DMS153 (cell line): ENCODE measurements around the gene GRIN1.
A peak's percentile ranks its signal among the peaks of the same experiment; 100 is the strongest.

Experiments used
- DNase-seq: peaks from one replicate; lab custom pipeline; 2025; lab: John Stamatoyannopoulos, UW

Gene GRIN1

DNA sequence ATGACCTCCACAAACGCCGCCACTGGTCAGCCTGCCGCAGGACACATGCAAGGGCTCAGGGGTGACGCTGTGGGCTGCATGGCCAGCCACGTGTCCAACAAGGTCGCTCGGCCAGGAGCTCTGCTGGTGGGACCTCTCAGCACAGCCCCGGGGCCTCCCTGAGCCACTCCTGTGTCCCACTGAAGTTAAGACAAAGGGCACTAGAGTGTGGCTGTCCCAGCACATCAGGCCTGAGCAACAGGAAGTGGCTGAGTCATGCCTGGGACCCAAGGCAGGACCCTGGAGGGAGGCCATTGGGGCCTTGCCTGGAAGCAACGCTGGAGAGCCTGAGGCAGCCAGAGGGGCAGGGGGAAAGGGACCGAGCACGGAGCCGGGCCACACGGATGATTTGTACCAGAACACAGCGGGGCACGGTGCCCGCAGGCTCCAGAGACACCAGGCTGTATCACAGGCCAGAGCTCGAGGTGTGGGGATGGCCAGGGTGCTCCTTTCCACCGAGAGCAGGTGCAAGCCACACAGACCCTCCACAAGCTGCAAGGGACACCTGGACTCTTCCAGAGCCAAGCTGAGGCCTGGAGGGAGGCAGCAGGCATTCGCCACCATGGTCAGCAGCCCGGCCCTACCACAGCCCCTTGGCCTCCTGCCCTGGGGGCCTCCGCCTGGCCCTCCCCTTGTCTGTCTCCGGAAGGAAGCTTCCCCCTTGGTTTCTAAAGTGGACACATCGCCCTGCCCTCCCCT, 39.4 kb downstream of the GRIN1 start:
- DNase-seq = no peak

DNA sequence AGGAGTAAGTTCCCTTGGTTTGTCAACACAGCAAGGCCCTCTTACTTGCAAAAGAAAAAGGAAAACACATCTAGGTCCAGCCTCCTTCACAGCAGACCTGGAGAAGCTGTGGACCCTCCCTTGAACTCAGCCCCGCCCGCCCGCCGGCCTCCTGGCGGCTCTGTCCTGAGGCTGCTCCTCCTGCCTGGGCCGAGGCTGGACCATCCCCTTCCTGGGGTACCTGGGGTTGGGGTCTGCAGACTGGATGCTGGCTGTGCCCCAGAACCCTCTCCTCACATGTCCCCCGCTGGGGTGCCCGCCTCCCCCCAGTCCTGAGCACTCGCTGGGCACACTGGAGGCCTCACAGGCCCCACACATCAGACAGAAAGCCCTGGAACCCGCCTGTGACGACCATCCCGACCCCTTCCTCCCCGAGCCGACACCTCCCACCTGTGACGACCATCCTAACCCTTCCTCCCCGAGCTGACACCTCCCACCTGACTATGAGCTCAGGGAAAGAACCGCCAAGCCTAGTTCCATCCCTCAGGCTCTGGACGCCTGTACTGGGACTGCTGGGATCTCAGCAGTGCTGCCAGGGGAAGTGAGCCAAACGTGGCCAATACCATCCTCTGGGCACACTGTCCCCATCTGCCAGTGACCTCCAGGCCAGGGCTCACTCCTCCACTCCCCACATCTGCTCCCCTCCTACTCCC, 40.1 kb downstream of the GRIN1 start:
- no peak for DNase-seq

DNA sequence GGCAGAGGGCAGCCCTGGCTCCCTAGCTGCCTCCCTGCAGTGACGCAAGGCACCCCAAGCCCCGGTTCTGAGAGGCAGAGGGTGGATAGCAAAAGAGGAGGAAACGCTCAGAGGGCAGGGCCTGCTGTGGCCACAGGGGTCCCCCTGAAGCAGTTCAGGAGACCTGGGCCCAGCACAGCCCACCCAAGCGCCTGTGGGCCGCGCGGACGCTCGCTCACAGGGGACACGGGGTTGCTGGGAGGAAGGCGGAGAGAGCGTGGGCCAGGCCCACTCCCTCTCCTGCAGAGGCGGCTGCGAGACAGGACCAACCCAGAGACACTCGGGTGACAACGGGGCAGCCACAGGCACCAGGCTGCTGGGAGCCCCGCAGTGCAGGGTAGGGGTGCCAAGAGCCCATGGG, 40.8 kb downstream of the GRIN1 start:
- DNase-seq = no peak

DNA sequence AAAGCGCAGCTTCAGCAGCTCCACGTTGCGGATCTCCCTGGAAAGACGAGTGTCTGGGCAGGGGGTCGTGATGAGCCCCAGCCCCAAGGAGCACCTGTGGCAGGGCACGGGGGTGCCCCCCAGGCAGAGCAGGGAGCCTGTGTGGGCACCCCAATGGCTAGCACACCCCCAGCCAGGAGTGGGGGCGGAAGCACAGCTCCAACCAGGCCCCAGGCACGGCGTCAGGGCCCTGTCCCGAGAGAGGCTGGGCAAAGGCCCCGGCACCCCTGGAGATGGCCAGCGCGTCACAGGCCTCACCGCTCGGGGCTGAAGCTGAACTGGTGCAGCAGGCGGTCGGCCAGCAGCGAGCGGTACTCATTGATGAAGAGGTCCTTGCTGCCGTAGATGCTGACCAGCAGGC, 41.5 kb downstream of the GRIN1 start:
- DNase-seq = no peak

DNA sequence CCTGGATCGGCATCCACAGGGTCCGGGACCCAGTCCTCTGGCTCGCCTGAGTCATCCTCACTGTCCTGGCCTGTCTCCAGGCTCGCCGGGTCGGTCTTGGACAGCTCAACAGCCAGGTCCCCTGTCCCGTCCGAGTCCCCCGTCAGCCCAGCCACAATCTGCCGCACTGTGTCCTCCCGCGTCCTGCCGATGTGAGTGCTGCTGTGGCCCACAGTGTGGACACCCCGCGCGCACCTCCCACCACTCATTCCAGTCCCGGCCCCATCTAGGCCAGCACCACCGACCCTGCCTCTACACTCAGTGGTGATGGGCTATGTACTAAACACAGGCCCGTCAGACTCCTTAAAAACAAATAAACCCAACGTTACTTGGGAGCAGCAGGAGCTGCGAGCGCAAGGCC, 42.7 kb downstream of the GRIN1 start:
- no peak for DNase-seq

DNA sequence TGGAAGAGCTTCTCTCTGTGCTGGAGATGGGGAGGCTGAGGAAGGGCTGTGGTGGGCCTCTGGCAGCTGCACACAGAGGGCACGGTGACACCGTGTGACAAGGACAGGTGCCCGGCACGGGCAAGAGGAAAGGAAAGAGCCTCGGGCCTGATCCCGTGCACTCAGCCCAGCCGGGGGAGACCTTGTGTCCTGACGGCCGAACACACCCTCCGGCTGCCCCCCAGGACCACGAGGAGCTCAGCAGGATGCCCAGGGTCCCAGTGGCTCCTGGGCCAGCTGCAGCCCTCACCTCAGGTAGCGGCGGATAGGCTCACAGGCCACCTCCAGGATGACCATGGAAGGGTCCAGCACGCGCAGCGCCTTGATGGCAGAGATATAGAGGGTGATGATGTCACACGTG, 43.9 kb downstream of the GRIN1 start:
- no peak for DNase-seq

DNA sequence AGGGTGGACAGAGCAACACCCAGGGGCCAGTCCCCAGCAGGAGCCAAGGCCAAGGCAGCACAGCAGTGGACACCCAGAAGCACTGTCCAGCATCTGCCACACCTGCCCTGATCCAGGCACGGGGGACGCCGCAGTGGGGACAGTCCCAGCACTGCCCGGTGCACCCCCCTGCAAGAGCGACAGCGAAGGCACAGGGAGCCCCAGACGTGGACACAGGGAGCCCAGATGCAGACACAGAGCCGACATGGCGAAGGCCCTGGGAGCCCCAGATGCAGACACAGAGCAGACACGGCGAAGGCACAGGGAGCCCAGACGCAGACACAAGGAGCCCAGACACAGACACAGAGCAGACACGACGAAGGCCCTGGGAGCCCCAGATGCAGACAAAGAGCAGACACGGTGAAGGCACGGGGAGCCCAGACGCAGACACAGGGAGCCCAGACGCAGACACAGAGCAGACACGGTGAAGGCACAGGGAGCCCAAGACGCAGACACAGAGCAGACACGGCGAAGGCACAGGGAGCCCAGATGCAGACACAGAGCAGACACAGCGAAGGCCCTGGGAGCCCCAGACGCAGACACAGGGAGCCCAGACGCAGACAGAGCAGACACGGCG, 45.1 kb downstream of the GRIN1 start:
- no peak for DNase-seq

DNA sequence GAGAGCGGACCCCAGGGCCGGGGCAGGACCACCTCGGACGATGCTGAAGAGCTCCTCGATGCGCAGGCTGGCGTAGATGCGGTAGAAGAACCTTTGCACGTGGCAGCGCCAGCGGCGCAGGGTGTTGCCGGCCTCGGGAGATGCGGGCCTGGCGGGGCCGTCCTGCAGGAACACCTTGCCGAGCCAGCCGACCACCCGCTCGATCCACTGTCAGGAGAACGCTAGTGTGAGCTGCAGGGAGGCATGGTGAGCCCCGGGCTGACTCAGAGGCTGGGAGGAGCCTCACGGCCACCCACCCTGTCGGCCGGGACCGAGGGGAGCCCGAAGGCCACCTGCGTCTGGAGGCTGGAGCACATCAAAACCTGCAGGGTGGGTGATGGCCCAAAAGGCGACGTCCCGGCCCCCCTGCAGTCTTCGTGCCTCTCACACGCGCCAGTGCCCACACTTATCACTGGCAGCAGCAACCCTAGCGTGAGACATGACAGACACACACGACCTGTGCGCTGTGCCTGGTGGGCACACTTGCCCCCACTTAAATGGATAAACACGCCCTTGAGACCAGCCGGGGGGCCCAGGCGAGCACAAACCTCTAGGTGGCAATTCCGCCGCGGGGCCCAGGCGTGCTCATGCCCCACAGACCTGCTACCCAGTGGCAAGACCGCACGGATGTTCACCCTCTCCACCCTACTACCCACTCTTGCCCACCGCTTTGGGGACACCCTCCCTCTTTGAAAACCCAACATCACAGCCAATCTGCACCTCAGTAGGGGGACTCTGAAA, 46.1 kb downstream of the GRIN1 start:
- DNase-seq = no peak

DNA sequence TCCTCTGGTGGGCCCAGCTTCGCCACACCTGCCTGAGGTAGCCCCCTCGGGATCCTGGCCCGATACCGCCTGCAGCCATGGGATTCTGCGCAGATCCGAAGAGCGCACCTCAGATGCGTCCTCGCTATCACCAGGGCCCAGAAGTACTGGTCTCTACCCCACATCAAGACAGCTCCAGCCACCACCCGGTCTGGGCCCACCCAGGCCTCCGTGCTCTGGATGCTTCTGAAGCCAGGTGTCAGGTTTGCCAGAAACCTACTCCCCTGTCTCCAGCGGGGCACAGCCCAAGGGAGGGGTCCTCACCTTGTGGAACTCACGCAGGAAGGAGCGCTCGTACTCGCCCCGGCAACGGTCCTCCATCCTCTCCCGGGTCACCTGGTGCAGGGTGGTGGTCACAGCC, 47.0 kb downstream of the GRIN1 start:
- no peak for DNase-seq

DNA sequence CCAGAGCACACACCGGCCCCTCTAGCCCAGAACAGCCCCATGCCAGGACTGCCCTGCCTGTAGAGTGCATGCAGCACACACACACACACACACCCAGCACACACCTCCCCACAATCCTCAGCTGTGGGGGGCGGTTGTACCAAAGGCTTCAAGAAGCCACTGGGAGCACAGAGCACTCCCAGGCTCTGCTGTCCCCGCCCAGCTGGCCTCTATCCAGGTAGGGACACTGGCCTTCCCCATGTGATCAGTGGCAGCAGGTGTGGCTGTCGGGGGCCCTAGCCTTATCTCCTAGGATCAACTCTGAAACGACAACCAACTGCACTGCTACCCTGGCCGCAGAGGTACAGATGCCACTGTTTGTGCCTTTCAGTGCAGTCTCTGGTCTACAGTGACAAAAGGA, 47.4 kb downstream of the GRIN1 start:
- no peak for DNase-seq

DNA sequence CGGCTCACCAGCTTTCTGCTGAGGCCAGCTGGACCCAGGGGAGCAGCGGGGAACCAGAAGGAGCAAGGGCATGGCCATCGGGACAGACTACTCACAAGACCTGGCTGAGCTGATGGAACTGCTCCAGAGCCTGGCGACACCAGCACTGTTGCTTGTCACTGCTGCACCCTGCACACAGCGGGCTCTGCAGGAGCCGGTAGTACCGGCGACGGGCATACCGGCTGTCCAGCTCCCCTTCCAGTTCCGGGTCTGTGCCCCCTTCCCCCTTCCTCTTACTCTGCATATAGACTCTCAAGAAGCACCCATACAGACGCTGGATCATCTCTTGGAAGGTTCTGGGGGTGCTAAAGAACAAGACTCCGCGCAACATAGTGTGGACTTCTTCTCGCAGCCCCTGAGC, 48.4 kb downstream of the GRIN1 start:
- no peak for DNase-seq

DNA sequence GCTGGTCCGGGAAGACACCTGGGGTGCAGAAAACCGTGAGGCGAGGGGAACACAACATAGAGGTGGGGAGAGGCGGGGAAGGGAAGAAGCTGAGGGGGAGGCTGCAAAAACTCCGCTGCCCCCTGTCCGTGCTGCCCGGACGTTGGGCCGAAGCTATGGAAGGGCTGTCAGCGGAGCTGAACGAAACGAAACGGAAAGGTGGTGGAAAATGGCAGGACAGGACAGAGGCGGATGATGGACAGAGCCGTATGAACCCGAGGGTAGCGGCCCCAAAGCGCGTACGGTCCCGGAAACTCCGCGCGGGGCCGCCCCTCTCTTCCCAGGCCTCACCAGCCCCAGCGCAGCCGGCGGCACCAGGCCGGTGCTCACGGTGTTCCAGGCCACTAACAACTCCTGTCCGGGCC, 49.1 kb downstream of the GRIN1 start:
- DNase-seq = no peak

DNA sequence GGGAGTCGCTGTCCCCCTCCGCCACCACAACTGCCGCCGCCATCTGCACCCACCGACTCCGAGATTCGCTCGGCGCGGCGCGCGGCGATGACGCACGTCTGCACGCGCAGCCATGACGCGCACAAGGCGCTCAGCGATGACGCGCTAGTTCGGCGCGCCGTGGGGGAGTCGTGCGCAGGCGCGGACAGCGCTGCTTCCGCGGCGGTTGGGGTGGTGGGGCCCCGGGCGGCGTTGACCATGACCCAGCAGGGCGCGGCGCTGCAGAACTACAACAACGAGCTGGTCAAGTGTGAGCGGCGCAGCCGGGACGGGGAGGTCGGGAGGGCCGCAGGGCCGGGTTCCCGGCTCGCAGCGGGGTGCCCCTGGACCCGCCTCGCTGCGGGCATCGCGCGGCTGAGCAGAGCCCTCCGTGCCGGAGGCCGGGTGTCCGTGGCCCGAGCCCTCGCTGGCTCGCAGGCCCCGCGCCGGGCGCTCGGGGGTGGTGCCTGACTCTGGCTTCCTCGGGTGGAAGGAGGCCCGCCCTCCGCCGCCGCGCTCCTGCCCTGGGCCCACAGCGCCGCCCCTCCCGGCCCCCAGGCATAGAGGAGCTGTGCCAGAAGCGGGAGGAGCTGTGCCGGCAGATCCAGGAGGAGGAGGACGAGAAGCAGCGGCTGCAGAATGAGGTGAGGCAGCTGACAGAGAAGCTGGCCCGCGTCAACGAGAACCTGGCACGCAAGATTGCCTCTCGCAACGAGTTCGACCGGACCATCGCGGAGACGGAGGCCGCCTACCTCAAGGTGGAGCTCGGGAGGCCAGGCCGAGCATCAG, 49.7 kb downstream of the GRIN1 start, which contains the start of the genes ANAPC2 and SSNA1:
Gene ANAPC2 (minus strand): TSS at position 71 of the 807 bp plus-strand sequence. CDS start 28 bp downstream, at position 43.
Gene SSNA1 (plus strand): TSS at position 187 of the 807 bp plus-strand sequence. CDS start 51 bp downstream, at position 238.
- peak; percentile 80 for DNase-seq

DNA sequence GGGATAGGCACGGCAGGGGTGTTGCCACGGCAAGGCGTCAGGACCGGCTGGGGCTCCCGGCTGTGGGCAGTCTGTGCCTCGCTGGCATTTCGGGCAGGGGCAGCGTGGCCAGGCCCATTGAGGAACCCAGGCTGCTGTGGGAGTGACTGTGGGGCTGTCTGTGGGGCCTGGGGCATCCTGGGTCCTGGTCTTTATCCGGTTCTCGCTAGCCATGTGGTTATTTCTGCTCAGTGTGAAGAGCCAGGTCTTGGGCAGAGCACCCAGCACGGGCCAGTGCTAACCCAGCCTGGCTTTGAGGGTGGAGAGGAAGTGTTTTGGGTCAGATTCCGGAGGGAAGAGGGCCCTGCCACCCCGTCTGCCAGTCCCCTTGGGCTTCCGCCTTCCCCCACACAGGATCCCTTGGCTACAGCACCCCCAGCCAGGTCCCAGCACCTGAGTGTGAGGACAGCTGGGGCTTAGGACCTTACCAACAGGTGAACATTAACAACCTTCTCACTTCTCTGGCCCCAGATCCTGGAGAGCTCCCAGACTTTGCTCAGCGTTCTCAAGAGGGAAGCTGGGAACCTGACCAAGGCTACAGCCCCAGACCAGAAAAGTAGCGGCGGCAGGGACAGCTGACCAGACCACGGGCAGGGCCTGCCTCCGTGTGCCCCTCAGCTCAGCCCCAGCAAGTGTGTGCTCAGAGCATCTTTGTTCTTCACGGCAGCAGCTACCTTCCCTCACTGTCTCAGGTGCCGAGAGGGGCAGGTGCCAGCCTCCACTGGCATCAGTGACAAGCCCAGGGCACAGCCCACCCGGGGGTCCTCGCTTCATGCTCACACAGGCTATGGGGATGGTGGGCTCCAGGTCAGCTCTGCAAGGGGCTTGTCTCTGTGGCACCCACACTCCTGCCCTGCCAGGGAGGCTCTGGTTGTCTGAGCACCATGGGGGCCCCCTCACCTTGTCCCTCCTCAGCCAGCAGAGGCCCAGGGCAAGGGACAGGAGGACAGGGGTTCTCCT, 50.6 kb downstream of the GRIN1 start:
- no peak for DNase-seq

DNA sequence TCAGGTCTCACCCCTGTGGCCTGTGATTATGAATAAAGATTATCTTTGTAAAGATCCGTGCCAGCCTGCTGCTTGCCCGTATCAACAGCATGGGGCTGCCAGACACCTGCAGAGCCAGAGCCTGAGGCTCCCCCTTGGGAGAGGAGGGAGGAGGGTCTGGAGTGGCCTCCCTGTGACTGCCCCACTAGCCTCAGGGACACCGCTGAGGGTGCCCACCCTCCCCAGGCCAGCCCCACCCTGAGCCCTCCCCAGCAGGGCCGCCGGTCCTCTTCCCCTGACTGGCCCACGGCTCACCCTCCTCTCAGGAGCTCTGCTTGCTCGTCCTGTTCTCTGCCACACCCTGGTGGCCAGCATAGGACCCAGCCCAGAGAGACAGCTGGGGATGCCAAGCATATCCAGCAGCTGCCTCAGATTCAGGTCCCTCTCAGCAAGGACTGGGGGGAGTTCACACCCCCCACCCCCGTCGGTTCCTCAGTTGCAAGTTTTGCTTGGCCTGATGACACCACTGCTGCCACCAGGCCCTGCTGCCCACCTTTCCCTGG, 51.4 kb downstream of the GRIN1 start:
- no peak for DNase-seq

DNA sequence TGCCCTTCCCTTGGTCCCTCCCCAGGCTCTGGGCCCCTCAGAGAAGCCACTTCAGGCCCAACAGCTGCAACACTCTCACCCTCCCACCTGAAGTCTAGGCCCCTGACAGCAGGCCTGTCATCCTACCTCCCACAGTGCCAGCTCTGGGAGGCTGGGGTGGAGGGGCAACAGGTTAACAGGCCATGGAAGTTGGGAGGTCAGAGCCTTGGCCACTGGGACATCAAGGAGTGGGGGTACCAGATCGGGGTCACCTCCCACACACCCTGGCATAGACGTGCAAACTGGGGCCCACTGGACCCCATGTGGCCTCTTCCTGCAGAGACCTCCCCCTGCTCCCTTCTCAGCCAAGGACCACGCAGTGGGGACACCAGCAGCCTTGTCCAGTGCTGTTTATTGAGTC, 52.3 kb downstream of the GRIN1 start:
- no peak for DNase-seq

DNA sequence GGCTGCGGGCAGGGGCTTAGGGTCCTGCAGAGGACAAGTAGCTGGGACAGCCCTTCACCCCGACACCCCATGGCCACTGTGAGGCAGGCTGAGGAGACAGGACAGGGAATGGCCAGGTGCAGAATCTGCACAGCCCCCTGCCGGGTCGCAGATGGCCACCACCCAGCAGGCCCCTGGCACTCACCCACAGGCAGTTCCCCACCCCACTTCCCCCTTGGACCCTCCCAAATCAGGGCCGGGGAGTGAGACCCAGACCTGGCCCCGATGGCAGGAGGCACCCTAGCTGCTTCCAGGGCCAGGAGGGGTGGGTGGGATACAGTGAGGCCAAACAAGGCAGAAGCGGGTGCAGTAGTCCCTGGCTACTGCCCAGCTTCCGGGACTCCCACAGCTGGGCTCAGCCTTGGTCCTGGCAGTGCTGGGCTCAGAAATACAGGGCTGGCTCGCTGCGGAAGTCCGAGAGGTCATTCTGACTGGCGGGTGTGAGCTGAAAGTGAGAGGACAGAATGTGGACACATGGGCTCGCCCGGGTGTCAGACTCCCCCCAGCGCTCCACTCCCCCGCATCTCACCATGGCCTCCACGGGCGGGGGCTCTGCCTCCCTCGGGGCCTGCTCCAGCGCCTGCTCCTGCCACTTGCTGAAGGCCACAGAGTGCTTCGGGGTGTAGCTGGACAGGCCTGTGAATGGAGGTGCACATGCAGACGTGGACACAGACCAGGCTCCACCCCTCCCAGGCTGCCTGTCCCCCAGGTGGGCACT, 52.9 kb downstream of the GRIN1 start:
- DNase-seq = no peak

DNA sequence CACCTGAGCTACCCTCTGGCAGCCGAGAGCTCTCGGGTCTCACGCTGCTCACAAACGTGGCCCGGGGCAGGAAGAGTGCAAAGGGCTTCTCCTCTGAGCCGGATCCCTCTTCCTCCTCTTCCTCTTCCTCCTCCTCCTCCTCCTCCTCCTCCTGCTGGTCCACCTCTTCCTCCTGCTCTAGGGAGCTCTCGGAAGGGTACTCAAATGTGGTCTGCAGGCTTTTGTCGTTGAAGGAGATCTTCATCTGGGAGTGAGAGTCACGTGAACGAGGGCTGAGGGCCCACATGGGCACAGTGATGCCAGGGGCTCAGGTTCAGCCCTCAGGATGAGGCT, 53.5 kb downstream of the GRIN1 start:
- DNase-seq = no peak

DNA sequence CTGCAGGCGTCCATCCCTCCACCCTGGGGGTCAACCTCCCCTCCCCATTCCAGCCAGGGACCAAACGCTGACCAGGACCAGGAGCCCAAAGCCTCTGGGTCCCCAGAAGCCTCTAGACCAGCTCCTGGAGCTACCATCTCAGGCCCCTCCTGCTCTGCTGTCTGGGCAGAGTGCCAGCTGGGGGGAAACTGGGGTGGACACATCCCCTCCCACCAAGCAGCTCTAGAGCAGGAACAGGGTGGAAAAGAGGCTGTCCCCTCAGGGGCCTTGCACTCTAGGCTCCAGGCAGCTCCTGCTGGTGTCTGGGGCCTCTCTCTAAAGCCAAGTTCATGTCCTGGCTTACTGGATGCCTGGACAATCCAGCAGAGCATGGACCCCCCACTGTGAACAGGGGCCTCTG, 53.9 kb downstream of the GRIN1 start:
- no peak for DNase-seq
